Ishikawa (cell line): ENCODE measurements around the gene LALBA.

ENCODE experiments used
- CEBPB ChIP-seq: IDR thresholded peaks from 2 replicates; pipeline ENCODE4 v1.6.1; 2012
- CREB1 ChIP-seq: IDR thresholded peaks from 2 replicates; pipeline ENCODE4 v1.6.1; 2012; ENCODE audit warnings: low read depth
- EGR1 ChIP-seq: IDR thresholded peaks from 2 replicates; pipeline ENCODE4 v1.6.1; 2012
- EP300 ChIP-seq: IDR thresholded peaks from 2 replicates; pipeline ENCODE4 v1.6.1; 2012; ENCODE audit warnings: borderline replicate concordance
- FOXM1 ChIP-seq: IDR thresholded peaks from 2 replicates; pipeline ENCODE4 v1.6.1; 2012; ENCODE audit warnings: low read depth, borderline replicate concordance
- RAD21 ChIP-seq: IDR thresholded peaks from 2 replicates; pipeline ENCODE4 v1.6.1; 2012; ENCODE audit warnings: low read depth
- TAF1 ChIP-seq: IDR thresholded peaks from 2 replicates; pipeline ENCODE4 v1.6.1; 2012; ENCODE audit warnings: low read depth, mild to moderate bottlenecking
- TCF12 ChIP-seq: IDR thresholded peaks from 2 replicates; pipeline ENCODE4 v1.6.1; 2012; ENCODE audit warnings: low read depth
- TEAD4 ChIP-seq: IDR thresholded peaks from 2 replicates; pipeline ENCODE4 v1.6.1; 2012
- YY1 ChIP-seq: IDR thresholded peaks from 2 replicates; pipeline ENCODE4 v1.6.1; 2012; ENCODE audit warnings: low read depth
- ZBTB7A ChIP-seq: IDR thresholded peaks from 2 replicates; pipeline ENCODE4 v1.6.1; 2012; ENCODE audit warnings: low read depth
- TF ChIP-seq, protein P1 (sequence below): IDR thresholded peaks from 2 replicates; pipeline ENCODE4 v1.6.1; 2012
- TF ChIP-seq, protein P2 (sequence below): IDR thresholded peaks from 2 replicates; pipeline ENCODE4 v1.6.1; 2012; ENCODE audit warnings: low read depth, mild to moderate bottlenecking
- TF ChIP-seq, protein P3 (sequence below): IDR thresholded peaks from 2 replicates; pipeline ENCODE4 v1.6.1; 2012

DNA sequence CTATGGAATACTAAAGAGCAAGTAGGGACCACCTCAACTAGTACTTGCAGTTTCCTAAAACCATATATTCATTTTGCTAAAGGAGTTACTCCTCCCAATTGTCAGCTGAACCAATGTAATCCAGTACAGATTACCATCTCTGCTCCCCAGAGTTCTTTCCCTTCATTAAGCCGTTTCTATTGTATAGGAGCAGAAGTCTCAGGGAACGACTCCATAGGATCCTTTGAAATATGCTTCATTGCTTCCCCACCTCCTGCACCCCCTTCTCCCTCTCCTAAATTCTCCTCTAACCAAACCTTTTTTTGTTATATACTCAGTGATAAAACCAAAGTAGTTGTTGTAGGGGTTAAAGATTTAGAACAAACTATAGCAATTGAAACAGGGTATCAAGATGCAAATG is 30.7 kb upstream of the LALBA start:
- TF ChIP-seq, protein P1, sequence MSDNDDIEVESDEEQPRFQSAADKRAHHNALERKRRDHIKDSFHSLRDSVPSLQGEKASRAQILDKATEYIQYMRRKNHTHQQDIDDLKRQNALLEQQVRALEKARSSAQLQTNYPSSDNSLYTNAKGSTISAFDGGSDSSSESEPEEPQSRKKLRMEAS: no peak
- TF ChIP-seq TCF12: no peak
- no peak for TF ChIP-seq YY1
- TF ChIP-seq EP300: no peak
- no peak for TF ChIP-seq EGR1
- TF ChIP-seq FOXM1: no peak
- no peak for TF ChIP-seq RAD21
- TF ChIP-seq, protein P2, sequence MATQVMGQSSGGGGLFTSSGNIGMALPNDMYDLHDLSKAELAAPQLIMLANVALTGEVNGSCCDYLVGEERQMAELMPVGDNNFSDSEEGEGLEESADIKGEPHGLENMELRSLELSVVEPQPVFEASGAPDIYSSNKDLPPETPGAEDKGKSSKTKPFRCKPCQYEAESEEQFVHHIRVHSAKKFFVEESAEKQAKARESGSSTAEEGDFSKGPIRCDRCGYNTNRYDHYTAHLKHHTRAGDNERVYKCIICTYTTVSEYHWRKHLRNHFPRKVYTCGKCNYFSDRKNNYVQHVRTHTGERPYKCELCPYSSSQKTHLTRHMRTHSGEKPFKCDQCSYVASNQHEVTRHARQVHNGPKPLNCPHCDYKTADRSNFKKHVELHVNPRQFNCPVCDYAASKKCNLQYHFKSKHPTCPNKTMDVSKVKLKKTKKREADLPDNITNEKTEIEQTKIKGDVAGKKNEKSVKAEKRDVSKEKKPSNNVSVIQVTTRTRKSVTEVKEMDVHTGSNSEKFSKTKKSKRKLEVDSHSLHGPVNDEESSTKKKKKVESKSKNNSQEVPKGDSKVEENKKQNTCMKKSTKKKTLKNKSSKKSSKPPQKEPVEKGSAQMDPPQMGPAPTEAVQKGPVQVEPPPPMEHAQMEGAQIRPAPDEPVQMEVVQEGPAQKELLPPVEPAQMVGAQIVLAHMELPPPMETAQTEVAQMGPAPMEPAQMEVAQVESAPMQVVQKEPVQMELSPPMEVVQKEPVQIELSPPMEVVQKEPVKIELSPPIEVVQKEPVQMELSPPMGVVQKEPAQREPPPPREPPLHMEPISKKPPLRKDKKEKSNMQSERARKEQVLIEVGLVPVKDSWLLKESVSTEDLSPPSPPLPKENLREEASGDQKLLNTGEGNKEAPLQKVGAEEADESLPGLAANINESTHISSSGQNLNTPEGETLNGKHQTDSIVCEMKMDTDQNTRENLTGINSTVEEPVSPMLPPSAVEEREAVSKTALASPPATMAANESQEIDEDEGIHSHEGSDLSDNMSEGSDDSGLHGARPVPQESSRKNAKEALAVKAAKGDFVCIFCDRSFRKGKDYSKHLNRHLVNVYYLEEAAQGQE: no peak
- TF ChIP-seq TAF1: no peak
- TF ChIP-seq TEAD4: no peak
- TF ChIP-seq, protein P3, sequence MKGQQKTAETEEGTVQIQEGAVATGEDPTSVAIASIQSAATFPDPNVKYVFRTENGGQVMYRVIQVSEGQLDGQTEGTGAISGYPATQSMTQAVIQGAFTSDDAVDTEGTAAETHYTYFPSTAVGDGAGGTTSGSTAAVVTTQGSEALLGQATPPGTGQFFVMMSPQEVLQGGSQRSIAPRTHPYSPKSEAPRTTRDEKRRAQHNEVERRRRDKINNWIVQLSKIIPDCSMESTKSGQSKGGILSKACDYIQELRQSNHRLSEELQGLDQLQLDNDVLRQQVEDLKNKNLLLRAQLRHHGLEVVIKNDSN: no peak
- no peak for TF ChIP-seq CREB1
- no peak for TF ChIP-seq CEBPB
- TF ChIP-seq ZBTB7A: no peak
